Measurements from ENCODE around the gene EDARADD. TPM values are rescaled to one million over a fixed set of nuclear protein-coding genes. Genes with fewer than 3 reads are reported as not detected.
"Not testable (repeated sequence)": the region's sequence is repeated elsewhere in the genome, so short reads cannot be mapped to it uniquely, and the experiment has no call there.

The EDARADD gene
- total RNA-seq, 1 donor: 1.8 TPM

DNA sequence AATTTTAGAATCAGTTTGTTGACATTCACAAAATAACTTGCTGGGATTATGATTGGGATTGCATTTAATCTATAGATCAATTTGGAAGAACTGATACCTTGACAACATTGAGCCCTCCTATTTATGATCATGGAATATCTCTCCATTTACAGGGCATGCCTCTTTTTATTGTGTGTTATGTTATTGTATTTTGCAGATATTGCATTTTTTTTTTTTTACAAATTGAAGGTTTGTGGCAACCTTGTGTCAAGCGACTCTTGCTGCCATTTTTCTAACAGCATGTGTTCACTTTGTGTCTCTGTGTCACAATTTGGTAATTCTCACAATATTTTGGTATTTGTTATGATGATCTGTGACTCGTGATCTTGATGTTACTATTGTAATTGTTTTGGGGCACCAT, 46.3 kb downstream of the EDARADD start:
- no peak overlapping the region for H3K4me3 ChIP-seq (ENCODE audit: low read length)
- no peaks in the 10 kb centered on the region for H3K4me1 ChIP-seq (ENCODE audit: insufficient read depth, low read length)
- no peaks in the 10 kb centered on the region for H3K27me3 ChIP-seq (ENCODE audit: insufficient read depth, low read length)
- H3K9me3 ChIP-seq (ENCODE audit: low read depth, low read length): no peaks in the 10 kb centered on the region

DNA sequence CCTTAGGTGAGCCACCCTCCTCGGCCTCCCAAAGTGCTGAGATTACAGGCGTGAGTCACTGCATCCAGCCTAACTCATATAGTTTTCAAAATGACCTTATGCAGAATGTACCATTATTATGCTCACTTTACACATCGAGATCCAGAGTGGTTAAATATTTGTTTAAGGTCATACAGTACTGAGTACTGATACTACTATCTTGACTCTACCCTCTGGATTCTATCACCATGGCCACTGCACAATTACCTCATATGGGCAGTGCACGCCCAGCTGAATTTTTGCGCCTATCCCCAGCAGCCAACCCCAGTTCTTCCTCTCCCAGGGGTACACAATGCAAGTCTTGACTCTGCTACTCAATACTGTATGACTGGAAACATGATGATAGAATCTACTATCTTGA, 56.7 kb downstream of the EDARADD start:
- Histone ChIP-seq H3K27me3 (ENCODE audit: insufficient read depth, low read length) (no peaks in the 10 kb centered on the region), H3K4me3 (ENCODE audit: low read length) (no peak overlapping the region), H3K9me3 (ENCODE audit: low read depth, low read length) (no peaks in the 10 kb centered on the region), H3K4me1 (ENCODE audit: insufficient read depth, low read length) (no peaks in the 10 kb centered on the region)

DNA sequence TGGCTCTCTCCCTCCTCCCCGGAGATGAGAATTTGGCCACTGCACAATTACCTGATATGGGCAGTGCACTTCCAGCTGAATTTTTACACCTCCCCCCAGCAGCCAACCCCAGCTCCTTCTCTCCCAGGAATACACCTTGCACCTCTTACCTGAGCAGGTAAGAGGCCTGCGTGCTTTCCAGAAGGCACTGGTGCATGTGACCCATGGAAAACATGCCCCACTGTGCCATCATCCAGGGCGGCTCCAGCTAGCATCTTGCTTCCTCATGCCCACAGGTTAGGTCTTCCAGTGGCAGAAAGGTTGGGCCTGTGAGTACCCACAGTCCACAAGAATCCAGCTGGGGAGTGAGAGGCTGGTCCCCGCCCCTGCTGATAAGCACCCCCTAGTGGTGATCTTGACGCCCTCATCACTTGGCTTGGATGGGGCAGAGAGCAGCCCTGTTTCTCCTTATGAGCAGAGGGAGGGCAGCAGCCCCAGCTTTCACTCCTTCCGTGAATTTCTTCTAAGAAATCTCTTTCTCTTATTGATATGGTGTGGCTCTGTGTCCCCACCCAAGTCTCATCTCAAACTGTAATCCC, 57.8 kb downstream of the EDARADD start:
- H3K4me3 ChIP-seq (ENCODE audit: low read length): no peak overlapping the region
- H3K4me1 ChIP-seq (ENCODE audit: insufficient read depth, low read length): no peaks in the 10 kb centered on the region
- H3K9me3 ChIP-seq (ENCODE audit: low read depth, low read length): no peaks in the 10 kb centered on the region
- H3K27me3 ChIP-seq (ENCODE audit: insufficient read depth, low read length): no peaks in the 10 kb centered on the region

DNA sequence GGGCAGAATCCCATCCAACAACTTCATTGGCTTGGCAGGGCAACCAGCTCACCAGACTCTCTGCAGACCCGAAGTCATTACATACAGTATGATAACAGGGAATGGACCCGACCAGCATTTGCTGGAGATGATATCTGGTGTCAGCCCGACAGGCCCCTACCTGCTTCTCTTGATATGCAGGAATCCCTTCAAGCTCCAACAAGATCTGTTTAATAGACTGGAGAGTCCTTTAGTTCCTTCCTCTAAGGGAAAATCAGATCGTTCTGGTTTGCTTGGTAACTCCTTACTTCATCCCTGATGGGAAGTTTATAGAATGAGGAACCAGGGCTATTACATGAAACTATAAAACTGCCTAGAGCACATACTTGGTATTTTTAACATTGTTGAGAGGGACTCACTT, 61.2 kb downstream of the EDARADD start:
- H3K27me3 ChIP-seq (ENCODE audit: insufficient read depth, low read length): no peaks in the 10 kb centered on the region
- H3K9me3 ChIP-seq (ENCODE audit: low read depth, low read length): no peaks in the 10 kb centered on the region
- H3K4me1 ChIP-seq (ENCODE audit: insufficient read depth, low read length): no peaks in the 10 kb centered on the region
- H3K4me3 ChIP-seq (ENCODE audit: low read length): no peak overlapping the region

DNA sequence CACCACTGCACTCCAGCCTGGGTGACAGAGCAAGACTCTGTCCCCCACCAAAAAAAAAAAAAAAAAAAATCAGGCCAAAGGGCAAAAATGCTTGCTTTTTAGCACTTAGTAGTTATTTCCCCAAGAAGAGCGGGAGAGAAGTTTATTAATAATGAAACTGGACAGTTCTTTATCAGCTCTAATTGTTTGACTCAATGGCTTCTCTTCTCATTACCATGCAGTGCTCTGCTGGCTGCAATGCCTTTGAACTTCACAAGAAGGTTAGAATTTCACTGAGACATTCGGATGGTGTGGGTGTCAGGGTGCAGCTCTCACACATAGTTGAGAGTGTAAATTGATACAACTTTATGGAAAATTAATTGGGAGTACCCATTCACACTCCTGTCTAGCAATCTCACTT, 63.7 kb downstream of the EDARADD start:
- no peak overlapping the region for H3K4me3 ChIP-seq (ENCODE audit: low read length)
- no peaks in the 10 kb centered on the region for H3K27me3 ChIP-seq (ENCODE audit: insufficient read depth, low read length)
- H3K4me1 ChIP-seq (ENCODE audit: insufficient read depth, low read length): no peaks in the 10 kb centered on the region
- no peaks in the 10 kb centered on the region for H3K9me3 ChIP-seq (ENCODE audit: low read depth, low read length)

DNA sequence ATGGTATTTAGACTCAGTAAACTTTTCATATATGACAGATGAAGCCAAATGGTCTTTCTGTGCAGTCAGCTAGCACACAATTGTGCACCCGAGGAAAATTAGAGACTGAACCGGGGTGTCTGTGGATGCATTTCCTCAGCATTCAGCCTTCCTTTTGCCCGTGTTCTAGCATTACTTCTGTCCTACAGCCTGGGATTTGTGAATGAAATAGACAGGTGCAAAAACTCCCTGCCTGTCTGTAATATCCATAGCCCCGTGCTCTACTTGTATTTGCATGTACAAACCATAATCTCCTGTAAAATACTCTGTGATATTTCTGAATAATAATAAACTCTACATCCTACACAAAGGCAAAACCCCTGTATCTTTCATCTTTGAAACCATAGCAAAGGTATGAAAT, 64.9 kb downstream of the EDARADD start:
- H3K27me3 ChIP-seq (ENCODE audit: insufficient read depth, low read length): no peaks in the 10 kb centered on the region

DNA sequence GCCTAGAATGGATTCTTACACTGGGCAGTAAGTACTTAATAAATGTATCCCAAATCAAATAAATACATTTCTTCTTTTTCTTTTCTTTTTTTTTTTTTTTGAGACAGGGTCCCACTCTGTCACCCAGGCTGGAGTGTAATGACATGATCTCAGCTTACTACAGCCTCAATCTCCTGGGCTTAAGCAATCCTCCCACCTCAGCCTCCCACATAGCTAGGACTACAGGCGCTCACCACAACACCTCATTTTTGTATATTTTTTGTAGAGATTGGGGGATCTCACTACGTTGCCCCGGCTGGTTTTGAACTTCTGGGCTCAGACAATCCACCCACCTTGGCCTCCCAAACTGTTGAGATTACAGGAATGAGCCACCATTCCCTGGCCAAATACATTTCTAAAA, 66.0 kb downstream of the EDARADD start:
- Histone ChIP-seq H3K27me3 (ENCODE audit: insufficient read depth, low read length) (no peaks in the 10 kb centered on the region), H3K4me3 (ENCODE audit: low read length) (no peak overlapping the region), H3K9me3 (ENCODE audit: low read depth, low read length) (no peaks in the 10 kb centered on the region), H3K4me1 (ENCODE audit: insufficient read depth, low read length) (peaks cover 6% of the 10 kb centered on the region)

More for the DNA sequence above, 64.9 kb downstream of the EDARADD start:
- H3K4me1 ChIP-seq (ENCODE audit: insufficient read depth, low read length): no peaks in the 10 kb centered on the region
- H3K9me3 ChIP-seq (ENCODE audit: low read depth, low read length): no peaks in the 10 kb centered on the region
- no peak overlapping the region for H3K4me3 ChIP-seq (ENCODE audit: low read length)

DNA sequence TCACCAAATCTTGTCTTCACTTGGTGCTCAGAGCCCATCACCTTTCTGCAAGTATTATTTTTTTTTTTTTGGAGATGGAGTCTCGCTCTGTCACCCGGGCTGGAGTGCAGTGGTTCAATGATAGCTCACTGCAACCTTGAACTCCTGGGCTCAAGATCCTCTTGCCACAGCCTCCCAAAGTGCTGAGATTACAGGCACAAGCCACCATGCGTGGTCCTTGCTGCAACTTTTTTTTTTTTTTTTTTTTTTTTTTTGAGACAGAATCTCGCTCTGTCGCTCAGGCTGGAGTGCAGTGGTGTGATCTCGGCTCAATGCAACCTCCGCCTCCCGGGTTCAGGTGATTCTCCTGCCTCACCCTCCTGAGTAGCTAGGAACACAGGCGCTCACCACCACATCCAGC, 70.1 kb downstream of the EDARADD start:
- H3K4me1 ChIP-seq (ENCODE audit: insufficient read depth, low read length); H3K4me3 ChIP-seq (ENCODE audit: low read length); H3K9me3 ChIP-seq (ENCODE audit: low read depth, low read length); H3K27me3 ChIP-seq (ENCODE audit: insufficient read depth, low read length): not testable (repeated sequence)

DNA sequence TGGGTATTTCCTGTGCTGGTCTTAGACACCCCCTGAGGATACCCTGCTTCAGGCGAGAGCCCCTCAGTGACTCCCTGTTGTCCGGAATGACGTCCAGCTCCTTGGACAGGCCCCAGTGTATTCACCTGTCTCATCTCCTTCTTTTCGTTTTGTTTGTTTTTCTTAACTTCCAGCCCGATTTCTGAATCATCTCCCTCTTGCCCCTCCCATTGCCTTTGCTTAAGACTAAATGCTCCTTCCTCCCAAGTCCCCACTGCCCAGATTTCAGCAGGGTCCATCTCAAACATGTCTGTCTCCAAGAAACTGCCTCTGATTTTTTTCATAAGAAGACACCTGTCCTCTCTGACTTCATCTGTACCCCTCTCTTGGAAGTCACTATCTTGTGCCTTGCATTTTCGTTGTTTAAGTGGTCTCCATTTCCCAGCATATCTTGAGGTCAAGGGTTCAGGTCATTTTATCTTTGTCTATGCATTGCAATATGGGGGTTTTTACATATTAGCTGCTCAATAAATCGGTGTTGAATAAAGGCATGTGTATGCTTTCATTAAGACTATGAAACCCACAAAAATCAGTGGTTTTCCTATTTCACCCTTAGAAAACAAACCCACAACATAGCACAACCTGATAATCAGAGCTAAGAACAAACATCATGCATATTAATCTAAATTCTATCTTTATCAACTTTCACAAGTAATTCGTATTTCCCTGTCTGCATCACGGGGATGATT, 71.3 kb downstream of the EDARADD start:
- H3K4me1 ChIP-seq (ENCODE audit: insufficient read depth, low read length): peaks cover 10% of the 10 kb centered on the region
- H3K4me3 ChIP-seq (ENCODE audit: low read length): no peak overlapping the region
- no peaks in the 10 kb centered on the region for H3K9me3 ChIP-seq (ENCODE audit: low read depth, low read length)
- H3K27me3 ChIP-seq (ENCODE audit: insufficient read depth, low read length): no peaks in the 10 kb centered on the region

DNA sequence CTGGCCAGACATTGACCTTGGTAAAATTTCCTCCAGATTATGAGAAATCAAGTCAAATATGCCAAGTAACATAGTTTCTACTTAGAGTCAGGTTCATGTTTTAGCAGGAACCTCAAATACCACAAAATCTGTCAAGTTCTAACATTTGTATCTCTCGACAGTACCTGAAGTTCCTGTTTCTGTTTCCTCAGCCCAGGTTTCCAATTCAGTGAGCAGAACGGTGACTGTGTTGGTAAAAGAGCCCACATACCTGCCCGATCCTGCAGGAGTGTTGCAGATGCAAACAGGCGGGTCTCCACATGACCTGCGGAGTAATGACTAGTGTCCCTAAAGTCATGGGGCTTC, 71.8 kb downstream of the EDARADD start:
- no peaks in the 10 kb centered on the region for H3K27me3 ChIP-seq (ENCODE audit: insufficient read depth, low read length)
- H3K9me3 ChIP-seq (ENCODE audit: low read depth, low read length): no peaks in the 10 kb centered on the region
- no peak overlapping the region for H3K4me3 ChIP-seq (ENCODE audit: low read length)
- H3K4me1 ChIP-seq (ENCODE audit: insufficient read depth, low read length): peaks cover 10% of the 10 kb centered on the region

DNA sequence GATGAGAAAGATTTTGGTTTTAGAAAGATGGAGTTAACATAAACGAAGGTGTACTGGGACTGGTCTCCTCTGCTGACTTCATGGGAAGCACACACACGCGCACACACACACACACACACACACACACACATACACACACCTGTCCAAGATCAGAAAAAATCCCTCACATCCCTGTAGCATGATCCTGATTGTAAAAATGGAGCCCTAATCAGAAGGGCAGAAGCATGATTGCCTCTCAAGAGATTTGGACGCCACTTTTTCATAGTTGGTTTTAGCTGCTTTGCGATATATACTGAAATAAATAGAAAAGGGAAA, 73.2 kb downstream of the EDARADD start:
- H3K27me3 ChIP-seq (ENCODE audit: insufficient read depth, low read length): no peaks in the 10 kb centered on the region
- no peaks in the 10 kb centered on the region for H3K9me3 ChIP-seq (ENCODE audit: low read depth, low read length)
- no peak overlapping the region for H3K4me3 ChIP-seq (ENCODE audit: low read length)
- peaks cover 10% of the 10 kb centered on the region for H3K4me1 ChIP-seq (ENCODE audit: insufficient read depth, low read length)

DNA sequence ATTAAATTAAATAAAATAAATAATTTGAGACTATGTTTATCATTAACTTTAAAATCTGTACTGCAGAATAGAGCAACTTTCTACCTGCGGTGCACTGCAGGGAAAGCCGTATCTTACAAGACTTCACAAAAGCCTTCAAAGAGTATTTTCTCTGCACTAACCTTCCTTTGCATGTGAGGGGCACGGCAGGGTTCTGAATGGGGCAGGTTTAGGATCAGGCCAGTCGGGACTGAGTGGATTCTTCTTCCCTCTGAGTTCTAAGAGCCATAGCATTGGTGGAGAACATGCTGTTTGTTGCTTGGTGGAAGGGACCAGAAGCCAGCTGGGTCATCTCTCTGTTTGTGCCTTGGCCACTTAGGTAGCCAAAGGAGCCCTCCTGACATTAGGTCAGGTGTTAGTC, 74.5 kb downstream of the EDARADD start:
- H3K27me3 ChIP-seq (ENCODE audit: insufficient read depth, low read length): no peaks in the 10 kb centered on the region
- no peak overlapping the region for H3K4me3 ChIP-seq (ENCODE audit: low read length)
- no peaks in the 10 kb centered on the region for H3K9me3 ChIP-seq (ENCODE audit: low read depth, low read length)
- H3K4me1 ChIP-seq (ENCODE audit: insufficient read depth, low read length): peaks cover 10% of the 10 kb centered on the region

DNA sequence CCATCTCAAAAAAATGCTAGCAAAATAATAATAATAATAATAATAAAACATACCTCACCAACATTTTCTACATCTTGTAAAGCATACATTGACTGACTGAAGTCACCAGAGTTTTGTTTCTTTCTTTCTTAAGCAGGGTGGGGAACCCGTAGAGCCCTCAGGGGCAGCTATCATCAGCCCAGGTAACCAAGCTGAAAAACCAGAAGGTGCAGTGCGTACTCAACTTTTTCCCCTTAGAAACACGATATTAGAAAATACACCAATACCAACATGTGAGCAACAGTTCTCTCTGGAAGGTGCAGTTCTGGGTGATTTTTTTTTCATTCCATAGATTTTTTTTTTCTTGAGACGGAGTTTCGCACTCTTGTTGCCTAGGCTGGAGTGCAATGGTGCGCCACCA, 75.4 kb downstream of the EDARADD start:
- H3K9me3 ChIP-seq (ENCODE audit: low read depth, low read length): no peaks in the 10 kb centered on the region
- no peaks in the 10 kb centered on the region for H3K27me3 ChIP-seq (ENCODE audit: insufficient read depth, low read length)
- peaks cover 10% of the 10 kb centered on the region for H3K4me1 ChIP-seq (ENCODE audit: insufficient read depth, low read length)
- H3K4me3 ChIP-seq (ENCODE audit: low read length): no peak overlapping the region

DNA sequence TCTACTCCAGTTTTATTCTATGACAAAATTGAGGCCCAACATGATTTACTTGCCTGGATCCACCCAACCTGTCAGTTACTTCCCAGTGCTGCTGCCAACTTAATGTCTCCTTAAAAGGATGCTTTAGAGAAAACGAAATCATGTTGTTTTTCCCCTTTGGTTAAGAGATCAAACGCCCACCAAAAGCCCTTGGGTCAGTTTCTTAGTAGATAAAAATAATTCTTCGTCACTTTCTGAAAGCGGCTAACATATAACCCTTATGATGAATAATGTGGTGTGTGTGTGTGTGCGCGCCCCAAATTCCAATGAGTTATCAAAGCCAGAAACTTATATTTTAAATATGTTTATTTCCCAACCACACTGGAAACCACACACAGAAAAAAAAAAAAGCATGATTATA, 77.0 kb downstream of the EDARADD start:
- no peaks in the 10 kb centered on the region for H3K9me3 ChIP-seq (ENCODE audit: low read depth, low read length)
- no peak overlapping the region for H3K4me3 ChIP-seq (ENCODE audit: low read length)
- H3K4me1 ChIP-seq (ENCODE audit: insufficient read depth, low read length): no peaks in the 10 kb centered on the region
- no peaks in the 10 kb centered on the region for H3K27me3 ChIP-seq (ENCODE audit: insufficient read depth, low read length)

DNA sequence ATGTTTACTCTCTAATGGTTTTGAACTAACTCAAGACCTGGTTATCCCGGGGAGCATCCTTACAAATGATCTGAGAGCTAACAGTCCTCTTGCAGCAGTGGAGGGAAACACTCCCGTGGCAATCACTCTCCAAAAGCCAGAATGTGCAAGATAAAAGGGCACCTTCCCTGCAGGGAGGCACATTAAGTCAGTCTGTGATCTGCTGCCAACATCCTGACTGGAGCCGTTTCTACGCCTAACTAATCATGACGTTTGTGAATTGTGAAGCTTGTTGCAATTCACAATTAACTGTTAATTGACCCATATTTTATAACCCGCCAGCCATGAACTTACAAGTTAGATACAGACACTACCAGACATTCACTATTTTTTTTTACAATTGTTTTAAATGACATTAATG, 77.6 kb downstream of the EDARADD start:
- no peak overlapping the region for H3K4me3 ChIP-seq (ENCODE audit: low read length)
- H3K27me3 ChIP-seq (ENCODE audit: insufficient read depth, low read length): no peaks in the 10 kb centered on the region
- H3K4me1 ChIP-seq (ENCODE audit: insufficient read depth, low read length): no peaks in the 10 kb centered on the region
- H3K9me3 ChIP-seq (ENCODE audit: low read depth, low read length): no peaks in the 10 kb centered on the region

All from mononuclear cell (primary cell).